ENCODE data around the gene SGSM1.
"Not testable (repeated sequence)": the region's sequence is repeated elsewhere in the genome, so short reads cannot be mapped to it uniquely, and the experiment has no call there.

The SGSM1 gene

DNA sequence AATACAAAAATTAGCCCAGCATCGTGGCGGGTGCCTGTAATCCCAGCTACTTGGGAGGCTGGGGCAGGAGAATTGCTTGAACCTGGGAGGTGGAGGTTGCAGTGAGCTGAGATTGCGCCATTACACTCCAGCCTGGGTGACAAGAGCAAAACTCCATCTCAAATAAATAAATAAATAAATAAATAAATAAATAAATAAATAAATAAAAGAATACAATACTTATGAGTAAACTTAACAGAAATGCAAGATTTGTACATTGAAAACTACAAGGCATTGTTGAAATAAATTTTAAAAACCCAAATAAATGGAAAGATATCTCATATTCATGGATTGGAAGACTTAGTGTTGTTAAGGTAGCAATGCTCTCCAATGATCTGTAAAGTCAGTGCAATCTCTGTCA is 101.1 kb downstream of the SGSM1 start:
- DNase-seq, result not testable (repeated sequence)

DNA sequence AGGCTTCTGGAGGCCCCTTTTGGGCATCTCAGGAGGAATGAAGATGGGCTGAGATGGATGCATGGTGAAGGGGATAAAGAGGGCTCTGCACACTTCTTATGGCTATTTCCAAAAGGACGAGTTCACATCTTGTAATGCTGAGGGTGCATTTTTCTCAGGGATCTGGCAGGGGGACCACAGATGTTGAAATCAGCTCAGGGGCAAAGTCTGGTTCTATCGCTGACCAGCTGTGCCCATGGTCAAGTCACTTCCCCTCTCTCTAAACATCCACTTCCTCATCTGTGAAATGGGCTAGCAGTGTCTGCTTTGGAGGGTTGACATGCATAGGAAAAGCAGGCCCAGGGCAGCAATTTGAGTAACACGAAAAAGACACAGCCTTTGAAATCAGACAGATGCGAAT is 114.0 kb downstream of the SGSM1 start:
- no peak for DNase-seq

DNA sequence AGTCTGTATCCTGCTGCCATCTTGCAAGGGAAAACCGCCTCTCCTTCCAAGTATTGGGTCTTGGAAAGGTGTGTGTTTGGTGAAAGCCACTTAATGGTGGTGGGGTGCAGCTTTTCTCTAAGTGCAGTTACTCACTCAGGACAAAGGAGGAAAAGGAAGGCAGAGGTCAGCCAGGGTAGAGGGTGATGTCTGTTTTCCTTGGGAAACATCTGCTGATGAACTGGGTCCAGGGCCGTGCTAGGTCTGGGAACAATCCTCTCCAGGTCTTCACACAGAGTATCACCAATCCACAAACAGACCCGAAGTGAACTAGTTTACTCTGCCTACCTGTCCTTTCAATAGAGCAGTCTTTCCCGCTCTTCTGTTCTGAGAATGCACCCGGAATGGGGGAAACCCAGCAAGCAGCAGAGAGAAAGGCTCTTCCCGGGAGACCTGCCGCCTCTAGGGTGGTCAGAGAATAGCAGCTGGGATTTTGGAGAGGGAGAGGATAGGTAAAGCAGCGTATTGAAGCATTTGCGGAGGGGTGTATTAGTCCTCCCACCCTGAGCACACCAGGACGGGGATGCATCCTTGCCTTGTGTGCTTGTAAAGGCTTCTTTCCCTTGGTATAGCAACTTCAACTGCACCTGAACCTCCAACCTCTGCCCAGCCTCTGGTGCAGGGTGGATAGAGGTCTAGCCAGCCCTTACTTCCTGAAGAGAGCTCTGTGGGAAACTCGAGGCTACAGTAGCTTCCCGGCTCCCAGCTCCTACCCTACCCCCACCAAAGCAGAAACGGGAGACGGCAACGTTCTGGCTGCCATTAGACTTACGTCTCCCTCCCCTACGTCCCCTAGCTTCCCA is 119.8 kb downstream of the SGSM1 start:
- DNase-seq, result no peak

DNA sequence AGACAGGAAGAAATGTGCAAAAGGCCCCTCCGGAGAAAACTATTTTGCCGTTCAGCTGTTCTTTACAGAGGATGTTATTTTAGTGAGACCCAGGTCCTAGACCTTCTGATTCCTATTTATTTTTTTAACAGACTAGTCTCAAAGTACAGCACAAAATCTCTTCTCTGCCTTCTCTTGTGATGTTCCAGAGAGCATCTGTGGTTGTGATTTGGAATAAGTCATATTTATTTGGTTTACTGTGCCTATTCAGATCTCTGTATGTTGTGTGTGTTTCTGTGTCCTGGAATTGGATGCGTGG is 120.4 kb downstream of the SGSM1 start:
- DNase-seq, result no peak

DNA sequence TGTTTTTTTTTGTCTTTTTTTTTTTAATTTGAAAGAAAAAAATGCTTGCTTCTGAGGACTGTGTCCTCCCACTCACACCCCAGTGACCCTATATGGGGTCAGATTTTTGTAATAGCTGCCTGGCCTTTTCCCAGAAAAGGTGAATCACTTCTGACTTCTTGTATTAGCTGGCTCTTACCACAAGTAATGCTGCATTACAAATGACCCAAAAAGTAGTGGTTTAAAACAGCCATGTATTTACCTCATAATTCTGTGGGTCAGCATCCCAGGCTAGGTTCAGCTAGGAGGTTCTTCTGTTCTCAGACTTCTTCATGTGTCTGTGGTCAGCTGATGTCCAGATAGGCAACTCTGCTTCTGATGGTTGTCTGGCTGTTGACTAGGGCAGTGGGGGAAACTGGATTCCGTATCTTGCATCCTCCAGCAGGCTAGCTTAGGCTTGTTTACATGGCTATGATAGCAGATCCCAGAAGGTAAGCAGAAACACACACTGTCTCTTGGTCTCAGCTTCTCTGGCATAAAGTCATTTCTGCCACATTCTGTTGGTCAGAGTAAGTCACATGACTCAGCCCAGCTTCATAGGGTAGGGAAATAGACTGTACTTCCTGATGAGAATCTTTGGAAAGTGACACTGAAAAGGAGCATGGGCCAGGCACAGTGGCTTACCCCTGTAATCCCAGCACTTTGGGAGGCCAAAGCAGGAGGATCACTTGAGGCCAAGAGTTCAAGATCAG is 121.0 kb downstream of the SGSM1 start:
- peak; percentile 8 to 50 (median 13) for DNase-seq

DNA sequence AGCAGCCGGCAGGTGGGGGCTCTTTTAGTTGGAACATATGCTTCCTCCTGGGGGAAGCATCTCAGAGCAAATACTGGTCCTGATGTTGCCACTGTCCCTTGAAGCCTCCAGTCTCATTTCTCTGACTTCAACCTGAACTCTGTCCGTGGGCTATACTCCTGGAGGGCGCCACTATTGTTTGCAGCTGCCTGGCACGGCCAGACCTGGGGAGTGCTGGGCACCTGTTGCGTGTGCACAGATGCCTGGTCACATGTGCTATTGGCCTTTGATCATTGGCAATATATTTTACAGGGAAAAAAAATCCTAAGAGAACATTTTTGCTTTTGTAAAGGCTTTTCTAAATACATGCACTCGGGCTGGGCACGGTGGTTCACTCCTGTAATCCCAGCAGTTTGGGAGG is 122.3 kb downstream of the SGSM1 start:
- no peak for DNase-seq

DNA sequence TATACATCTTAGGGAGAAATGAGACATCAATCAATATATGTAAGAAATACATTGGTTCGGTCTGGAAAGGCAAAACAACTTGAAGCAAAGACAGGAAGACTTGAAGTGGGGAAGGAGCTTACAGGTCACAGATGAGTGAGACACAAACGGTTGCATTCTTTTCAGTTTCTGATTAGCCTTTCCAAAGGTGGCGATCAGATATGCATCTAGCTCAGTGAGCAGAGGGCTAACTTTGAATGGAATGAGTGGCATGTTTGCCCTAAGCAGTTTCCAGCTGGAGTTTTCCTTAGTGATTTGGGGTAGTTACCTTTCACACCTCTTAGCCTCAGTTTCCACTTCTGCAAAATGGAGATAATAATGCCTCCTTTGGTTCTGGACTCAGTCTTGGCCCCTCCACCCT is 124.7 kb downstream of the SGSM1 start:
- no peak for DNase-seq

DNA sequence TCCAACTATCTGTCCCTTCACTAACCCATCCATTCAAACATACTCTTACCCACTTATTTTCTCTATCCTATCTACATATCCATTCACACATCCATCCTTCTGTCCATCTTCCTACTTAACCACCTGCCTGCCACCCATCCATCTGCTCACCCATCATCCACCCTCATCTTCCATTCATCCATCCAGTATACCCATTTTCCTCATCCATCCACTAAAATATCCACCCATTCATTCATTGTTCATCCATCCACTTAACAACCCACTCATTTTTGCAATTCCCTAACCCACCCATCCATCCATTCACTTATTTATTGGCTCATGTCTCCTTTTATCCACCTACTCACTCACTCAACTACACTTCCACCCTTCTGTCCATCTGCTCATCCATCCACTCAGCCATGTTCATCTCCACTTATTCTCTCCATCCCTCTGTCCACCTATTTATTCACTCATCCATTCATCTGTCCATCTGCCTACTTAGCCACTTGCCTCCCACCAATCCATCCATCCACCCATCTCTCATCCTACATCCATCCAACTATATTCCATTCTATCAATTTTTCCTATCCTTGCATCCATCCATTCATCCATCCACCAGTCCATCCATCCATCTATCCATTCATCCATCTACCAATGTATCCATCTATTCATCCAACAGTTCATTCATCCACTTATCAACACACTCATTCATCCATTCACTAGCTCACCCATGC is 129.9 kb downstream of the SGSM1 start:
- DNase-seq, result no peak

DNA sequence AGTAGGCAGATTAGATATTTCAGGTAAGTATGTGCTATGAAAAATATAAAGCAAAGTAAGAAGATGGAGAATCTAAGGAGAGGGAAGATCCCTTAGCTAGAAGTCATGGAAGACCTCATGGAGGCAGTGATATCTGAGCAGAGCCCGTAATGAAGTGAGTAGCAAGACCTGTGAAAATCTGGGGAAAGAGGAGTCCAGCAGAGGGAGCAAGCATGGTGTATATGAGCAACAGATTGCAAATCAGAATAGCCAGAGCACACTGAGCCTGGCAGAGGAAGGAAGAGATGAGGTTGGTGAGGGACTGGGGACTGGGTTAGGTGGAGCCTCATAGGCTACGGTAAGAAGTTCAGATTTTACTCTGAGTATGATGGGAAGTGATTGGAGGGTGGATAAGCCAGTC is 131.1 kb downstream of the SGSM1 start:
- peak in 1 of 3 donors; percentile 17 for DNase-seq

DNA sequence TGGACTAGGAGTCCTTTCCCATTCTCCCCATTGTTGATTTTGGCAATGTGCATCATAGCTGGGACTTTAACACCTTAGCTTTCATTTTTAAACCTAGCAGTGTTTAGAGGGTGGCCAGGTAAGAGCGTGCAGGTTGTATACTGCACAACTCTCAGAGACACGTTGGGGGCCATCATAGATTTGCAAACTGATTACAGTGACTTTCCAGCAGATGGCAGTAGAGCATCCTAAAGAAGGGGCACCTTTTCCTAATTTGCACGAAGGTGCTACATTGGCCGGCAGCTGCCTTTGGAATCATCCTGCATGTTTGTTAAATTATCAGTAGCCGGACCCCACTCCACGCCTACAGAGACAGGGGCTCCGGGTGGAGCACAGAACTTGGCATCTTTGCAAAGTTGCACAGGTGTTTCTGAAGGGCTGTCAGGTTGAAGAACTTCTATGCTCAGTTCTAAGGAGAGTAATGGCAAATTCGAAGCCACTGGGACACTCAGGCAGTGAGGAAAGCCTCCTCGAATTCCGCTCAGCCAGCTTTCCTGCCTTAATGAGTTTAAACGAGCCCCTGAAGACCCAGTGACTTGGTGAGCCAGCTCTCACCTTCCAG is 132.8 kb downstream of the SGSM1 start:
- peak; percentile 53 to 65 (median 62) for DNase-seq

DNA sequence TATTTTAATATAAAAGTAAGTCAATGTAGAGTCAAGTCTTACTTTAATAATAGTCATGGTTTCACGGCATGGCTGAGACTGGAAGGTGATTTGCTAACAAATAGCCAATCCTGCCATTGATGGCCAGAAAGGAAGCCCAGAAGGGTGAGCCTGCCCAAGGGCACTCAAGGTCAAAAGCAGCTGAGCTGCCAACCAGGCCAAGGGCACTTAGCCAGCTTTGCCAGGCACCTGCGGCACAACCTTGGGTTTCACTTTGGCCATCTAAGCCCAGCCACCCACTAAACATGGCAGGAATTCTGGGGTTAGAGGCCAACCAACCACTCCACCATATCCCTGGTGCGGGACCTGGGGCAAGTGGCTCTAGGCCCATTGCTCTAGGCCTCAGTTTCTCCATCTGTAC is 136.3 kb downstream of the SGSM1 start:
- DNase-seq, result no peak

DNA sequence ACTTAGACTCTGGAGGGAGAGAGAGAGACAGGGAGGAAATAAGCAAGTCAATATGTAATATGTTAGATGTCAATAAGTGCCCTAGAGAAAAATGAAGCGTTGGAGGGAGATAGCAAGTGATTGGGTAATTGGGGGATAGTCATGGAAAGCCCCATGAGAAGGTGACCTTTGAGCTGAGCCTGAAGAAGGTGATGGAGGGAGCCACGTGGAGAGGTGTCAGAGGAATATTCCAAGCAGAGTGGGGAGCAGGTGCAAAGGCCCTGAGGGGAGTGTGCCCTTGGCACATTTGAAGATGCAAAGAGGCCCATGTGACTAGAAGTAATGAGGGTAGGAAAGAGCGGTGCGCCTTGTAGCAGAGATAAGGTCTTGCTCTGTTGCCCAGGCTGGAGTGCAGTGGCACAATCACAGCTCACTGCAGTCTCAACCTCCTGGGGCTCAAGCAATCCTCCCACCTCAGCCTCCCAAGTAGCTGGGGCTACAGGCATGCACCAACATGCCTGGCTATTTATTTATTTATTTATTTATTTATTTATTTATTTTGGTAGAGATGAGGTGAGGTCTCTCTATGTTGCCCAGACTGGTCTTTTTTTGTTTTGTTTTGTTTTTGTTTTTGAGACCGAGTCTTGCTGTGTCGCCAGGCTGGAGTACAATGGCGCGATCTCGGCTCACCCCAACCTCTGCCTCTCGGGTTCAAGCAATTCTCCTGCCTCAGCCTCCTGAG is 138.4 kb downstream of the SGSM1 start:
- no peak for DNase-seq

DNA sequence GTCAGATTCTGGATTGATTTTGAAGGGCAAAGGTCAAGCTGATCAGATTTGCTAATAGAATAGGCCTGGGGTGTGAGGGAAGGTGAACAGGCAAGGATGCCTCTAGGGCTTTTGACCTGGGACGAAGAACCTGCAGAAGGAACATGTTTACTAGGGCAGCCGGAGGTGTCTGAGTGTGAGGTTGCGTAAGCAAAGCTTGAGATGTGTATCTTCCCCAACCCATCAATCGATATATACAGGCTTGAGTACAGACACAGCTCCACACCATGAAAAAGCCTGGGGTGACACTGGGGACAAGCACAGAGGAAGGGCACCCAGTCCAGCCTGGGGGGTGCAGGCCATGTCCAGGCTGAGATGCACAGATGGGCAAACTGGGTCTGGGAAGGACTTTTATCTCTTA is 139.4 kb downstream of the SGSM1 start:
- DNase-seq, result no peak

DNA sequence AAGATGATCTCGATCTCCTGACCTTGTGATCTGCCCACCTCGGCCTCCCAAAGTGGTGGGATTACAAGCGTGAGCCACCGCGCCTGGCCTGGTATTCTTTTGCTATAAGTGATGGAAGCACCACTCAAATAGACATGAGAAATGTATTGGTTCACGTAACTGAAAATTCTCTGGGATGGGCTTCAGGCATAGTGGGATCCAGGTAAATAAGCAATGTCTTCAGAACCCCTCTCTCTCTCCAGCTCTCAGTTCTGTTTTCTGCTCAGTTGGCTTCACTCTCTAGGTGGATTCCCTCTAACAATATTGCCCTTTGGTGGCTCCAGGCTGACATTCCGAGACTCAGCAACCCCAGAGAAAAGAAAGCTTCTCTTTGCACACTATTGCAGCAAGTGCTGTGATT is 141.4 kb downstream of the SGSM1 start:
- DNase-seq, result no peak

DNA sequence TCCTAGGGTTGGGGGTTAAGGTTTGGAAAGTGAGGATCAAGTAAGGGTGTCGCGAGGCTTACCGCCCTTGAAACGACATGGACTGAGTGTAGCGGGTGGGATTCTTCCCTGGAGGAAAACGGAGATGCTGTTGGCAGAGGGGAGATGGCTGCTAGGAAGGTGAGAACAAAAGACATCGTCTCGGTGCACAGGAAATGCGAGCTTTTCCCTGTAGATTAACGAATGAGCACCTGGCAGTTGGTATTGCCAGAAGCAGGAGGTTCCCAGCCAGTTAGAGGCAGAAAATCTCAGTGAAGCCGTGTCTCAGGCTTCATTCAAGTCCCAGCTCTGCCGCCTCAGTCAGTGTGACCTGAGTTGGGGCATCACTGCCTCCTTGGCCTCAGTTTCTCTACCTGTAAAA is 141.9 kb downstream of the SGSM1 start:
- no peak for DNase-seq

DNA sequence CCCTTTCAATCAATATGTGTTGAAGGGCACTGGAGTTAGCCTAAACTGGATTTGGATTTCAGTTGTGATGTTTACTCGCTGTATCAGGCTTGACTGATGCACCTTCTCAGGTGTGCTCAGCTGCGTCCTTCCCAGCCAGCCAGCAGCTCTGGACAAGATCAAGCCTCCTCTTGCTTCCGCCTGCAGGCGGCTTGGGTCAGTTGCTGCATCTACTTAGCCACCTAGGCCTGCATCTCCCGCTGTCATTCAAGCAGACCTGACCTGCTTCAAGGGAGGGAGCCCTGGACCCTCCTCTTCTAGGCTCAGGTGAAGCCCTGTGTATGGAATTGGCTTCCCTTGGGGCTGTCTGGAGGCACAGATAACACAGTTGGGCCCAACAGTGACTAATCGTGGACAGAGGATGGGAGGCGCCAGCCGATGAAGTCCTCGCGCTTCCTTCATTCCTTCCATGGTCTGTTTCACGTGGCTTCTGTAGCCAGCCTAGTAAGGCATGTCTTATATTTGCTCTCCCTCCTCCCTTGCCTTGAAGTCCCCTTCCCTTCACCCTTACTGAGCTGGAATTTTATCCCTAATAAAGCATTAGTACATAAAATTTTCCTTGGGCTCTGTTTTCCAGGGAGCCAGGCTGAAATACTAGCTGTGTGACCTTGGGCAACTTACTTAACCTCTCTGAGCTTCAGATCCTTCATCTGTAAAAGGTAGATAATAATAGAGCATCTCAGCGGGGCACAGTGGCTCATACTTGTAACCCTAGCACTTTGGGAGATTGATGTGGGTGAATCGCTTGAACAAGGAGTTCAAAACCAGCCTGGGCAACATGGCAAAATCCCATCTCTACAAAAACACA is 142.6 kb downstream of the SGSM1 start:
- no peak for DNase-seq

DNA sequence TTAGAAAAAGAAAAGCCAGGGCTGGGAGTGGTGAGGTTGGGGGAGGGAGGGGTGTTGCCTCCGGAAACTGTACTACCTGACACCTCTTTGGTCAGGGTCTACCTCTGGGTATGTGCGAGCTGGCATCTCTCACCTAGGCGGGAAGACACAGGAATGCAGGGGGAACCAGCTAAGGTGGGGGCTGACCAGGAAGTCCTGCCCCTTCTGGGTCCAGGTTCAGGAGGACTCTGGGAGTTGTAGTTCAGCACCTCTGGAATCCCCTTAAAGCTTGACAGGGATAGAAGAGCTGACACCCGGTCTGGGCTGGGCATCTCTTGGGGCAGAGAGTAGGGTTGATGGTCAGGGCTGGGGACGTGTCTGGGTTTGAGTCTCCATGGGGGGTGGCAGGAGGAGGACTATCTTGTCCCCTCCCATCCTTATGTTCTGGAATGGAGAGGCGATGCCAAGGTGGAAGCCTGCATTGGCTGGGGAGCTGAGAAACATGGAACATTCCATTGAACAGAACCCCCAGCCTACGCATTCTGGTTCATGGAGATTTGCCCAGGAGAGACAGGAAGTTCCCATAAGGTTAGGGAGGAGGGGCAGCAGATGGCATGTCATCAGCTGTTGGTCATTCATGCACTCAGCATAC is 144.4 kb downstream of the SGSM1 start:
- no peak for DNase-seq

DNA sequence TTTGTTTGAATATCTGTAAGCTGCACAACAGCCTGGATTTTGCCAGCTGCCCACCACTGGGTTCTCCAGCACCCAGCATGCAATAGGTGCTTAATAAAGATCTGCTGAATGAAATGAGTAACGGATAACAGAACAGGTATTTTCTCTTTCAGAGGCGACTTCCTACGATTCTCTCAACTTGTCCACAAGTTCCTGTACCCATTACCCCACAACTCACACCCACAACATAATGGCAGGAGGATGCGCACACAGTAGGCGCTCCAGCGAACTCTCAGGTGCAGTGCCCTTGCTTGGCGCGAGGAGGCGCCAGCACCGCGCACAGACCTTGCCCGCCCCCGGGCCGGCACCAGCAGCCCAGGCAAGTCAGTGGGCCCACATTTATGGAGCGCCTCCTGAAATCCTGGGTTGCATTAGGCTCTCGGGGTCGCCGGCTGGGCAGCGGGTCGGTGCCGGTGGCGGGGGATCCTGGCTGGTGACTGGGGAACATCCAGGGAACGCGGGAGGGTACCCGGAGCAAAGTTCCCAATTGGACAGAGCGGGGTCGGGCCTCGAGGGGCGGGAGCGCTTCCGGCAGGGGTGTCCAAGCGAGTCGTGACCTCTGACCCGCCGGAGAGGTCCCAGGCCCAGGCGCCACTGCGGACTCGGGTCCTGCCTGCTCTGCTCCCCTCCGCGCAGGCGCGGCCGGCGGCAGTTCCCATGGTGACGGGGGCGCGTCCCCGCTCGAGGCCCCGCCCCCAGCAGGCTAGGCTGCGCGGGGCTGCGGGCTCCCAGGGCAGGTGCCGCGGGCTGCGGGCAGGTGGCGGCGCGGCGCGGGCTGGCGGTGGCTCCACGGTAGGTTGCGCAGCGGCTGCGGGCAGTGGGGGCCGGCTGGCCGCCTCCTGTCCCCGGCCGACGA is 146.2 kb downstream of the SGSM1 start, which contains the start of gene KIAA1671:
Gene KIAA1671, plus strand, starts transcription at position 775 of the 895 bp plus-strand sequence. CDS start 75,284 bp downstream, outside the sequence.
- peak; percentile 81 to 95 (median 90) for DNase-seq

DNA sequence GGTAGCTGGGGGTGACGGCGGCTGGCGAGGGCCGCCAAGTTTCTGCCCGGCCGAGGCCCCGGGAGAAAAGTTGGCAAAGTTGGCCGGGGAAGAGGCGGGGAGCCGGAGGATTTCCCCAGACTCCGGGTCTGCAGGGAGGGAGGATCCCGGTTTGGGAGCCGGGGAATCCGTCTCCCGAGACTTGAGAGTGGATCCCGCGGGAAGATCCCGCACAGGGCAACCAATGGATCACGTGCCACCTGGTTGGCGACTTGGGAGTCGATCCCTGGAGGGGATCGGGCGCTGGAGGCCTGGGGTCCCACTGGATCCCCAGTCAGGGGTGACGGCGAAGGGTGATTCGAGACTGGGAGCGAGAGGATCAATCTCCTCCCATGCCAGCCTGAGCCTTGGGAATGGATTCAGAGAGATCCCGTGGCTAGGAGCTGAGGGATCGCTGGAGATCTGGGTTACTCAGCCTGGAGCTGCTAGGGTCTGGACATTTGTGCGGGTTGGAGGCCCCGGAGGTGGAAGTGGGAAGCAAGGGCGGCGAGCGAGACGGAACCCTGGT is 146.9 kb downstream of the SGSM1 start:
- peak in 2 of 3 donors; percentile 8 to 48 for DNase-seq

Measured in suppressor macrophage treated with lipopolysaccharide for 1 hour (primary cell).